Panc1 (cell line): ENCODE measurements around the gene DGKD.

Experiments used
- POLR2AphosphoS5 ChIP-seq: IDR thresholded peaks from 2 replicates; pipeline ENCODE4 v1.6.1; 2012; ENCODE audit warnings: mild to moderate bottlenecking, low read depth, low read length, moderate library complexity
- REST ChIP-seq, 2 experiments: IDR thresholded peaks; 2 replicates each; pipeline ENCODE4 v1.6.1; 2011 to 2012; ENCODE audit warnings: low read depth in 2 of 2, control low read depth in 1 of 2, low read length in 1 of 2, mild to moderate bottlenecking in 1 of 2, moderate library complexity in 1 of 2; ENCODE audit not compliant: insufficient read depth in 1 of 2
- SIN3A ChIP-seq: IDR thresholded peaks from 2 replicates; pipeline ENCODE4 v1.6.1; 2012; ENCODE audit warnings: low read depth, mild to moderate bottlenecking, low read length, moderate library complexity, borderline replicate concordance; ENCODE audit not compliant: insufficient read depth
- TCF7L2 ChIP-seq: IDR thresholded peaks from 2 replicates; pipeline ENCODE4 v1.6.1; 2011; ENCODE audit warnings: mild to moderate bottlenecking, low read depth, low read length, inconsistent platforms
- TF ChIP-seq, protein P1 (sequence below): fragments of 450-650 bp; IDR thresholded peaks from 2 replicates; pipeline ENCODE4 v1.5.1; 2017; ENCODE audit warnings: mild to moderate bottlenecking

GRCh38 chr2:233513953-233514655 is 159.8 kb downstream of the DGKD start:
- TF ChIP-seq, protein P1, sequence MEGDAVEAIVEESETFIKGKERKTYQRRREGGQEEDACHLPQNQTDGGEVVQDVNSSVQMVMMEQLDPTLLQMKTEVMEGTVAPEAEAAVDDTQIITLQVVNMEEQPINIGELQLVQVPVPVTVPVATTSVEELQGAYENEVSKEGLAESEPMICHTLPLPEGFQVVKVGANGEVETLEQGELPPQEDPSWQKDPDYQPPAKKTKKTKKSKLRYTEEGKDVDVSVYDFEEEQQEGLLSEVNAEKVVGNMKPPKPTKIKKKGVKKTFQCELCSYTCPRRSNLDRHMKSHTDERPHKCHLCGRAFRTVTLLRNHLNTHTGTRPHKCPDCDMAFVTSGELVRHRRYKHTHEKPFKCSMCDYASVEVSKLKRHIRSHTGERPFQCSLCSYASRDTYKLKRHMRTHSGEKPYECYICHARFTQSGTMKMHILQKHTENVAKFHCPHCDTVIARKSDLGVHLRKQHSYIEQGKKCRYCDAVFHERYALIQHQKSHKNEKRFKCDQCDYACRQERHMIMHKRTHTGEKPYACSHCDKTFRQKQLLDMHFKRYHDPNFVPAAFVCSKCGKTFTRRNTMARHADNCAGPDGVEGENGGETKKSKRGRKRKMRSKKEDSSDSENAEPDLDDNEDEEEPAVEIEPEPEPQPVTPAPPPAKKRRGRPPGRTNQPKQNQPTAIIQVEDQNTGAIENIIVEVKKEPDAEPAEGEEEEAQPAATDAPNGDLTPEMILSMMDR = no peak
- TF ChIP-seq POLR2AphosphoS5 = no peak
- no peak for TF ChIP-seq REST (IDR thresholded peaks at IDR 0.05; ENCODE audit: insufficient read depth in 1 of 2, low read depth in 2 of 2, low read length in 1 of 2)
- no peak for TF ChIP-seq SIN3A
- no peak for TF ChIP-seq TCF7L2
